ENCODE measurements around the gene DCTN2.

Gene DCTN2

DNA sequence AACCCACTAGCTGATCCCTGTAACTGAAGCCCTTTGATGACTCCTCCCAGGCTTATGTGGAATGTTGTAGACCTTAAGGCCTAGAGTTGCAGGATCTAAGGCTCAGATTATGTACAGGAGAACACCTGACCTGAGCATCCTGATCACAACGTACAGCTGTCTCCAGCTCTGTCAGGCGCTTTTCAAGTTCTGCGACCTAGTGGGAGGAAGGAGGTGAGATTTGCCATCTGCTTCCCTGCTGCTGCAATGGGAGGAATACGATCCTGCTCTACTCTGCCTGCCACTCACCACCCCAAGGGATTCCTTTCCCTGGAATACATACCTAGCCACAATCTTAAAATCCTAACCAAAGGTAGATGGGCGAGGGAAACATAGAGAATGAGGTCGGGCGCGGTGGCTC, 13.9 kb downstream of the DCTN2 start:
- no peak overlapping the region for H3K9ac ChIP-seq (ENCODE audit: low read length)
- peaks cover 84% of the 10 kb centered on the region for H3K36me3 ChIP-seq (ENCODE audit: control insufficient read depth, insufficient read depth, low read length, severe bottlenecking)
- H3K9me3 ChIP-seq (ENCODE audit: control insufficient read depth, low read length): no peaks in the 10 kb centered on the region
- DNase-seq (ENCODE audit: low read depth): no peak
- no peaks in the 10 kb centered on the region for H3K4me1 ChIP-seq (ENCODE audit: control insufficient read depth, insufficient read depth, low read length)
- H3K27me3 ChIP-seq (replicated peaks; ENCODE audit: control insufficient read depth, insufficient read depth, low read length): no peaks in the 10 kb centered on the region
- H3K4me3 ChIP-seq (ENCODE audit: low read length): no peak overlapping the region

DNA sequence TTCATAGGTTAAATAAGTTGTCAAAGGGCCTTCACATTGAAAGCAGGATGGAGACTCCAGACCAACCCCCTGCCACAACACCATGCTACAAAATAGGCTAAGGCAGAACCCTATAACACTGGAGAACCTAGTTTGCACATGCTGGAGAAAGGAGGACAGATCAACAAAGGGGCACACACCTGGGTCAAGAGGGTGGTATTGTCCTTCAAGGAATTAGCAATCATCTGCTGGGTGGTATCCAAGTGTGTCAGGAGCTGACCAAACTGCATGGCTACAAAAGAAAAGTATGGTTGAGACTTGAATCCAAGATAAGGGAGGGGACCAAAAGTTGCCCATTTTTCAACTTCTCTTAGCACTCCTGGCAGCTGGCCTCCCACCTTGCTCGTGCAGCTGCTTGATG, 15.2 kb downstream of the DCTN2 start:
- H3K9me3 ChIP-seq (ENCODE audit: control insufficient read depth, low read length): no peaks in the 10 kb centered on the region
- no peak overlapping the region for H3K4me3 ChIP-seq (ENCODE audit: low read length)
- no peaks in the 10 kb centered on the region for H3K27me3 ChIP-seq (replicated peaks; ENCODE audit: control insufficient read depth, insufficient read depth, low read length)
- peaks cover 90% of the 10 kb centered on the region for H3K36me3 ChIP-seq (ENCODE audit: control insufficient read depth, insufficient read depth, low read length, severe bottlenecking)
- DNase-seq (ENCODE audit: low read depth): no peak
- H3K9ac ChIP-seq (ENCODE audit: low read length): no peak overlapping the region
- H3K4me1 ChIP-seq (ENCODE audit: control insufficient read depth, insufficient read depth, low read length): peaks cover 3% of the 10 kb centered on the region

DNA sequence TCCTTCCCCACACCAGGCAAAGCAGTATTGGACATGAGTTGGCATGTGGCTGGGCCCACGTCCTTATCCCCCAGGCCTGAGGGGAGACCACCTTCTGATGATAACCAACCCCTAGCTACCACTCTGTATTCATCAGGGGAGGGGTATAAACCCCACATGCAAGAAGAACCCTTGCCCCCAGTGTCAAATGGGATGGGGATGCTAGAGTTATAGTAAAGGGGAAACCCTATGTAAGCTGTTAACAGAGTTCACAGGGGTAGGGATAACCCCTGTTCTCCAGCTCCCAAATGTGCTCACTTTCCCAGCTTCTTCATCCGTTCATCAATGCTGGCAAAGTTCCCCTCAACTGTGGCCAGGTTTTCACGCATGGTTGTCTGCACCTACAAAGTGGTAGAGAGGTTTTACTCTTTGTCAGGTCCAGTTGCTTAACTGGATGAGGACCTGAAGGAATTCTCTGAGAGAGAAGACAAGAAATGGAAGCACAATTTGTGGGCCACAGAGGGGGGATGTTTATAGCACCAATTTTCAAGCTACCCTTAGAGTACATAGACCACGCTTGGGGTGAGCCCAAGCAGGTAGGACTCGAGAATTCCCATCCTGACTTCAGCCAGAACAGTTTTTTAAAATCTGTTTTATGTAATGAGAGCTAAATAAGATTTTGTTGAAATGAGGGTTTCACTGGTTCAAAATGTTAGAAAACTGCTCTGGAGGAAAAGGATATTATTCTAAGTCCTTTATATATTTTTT, 16.4 kb downstream of the DCTN2 start:
- H3K4me3 ChIP-seq (ENCODE audit: low read length): no peak overlapping the region
- H3K27me3 ChIP-seq (replicated peaks; ENCODE audit: control insufficient read depth, insufficient read depth, low read length): no peaks in the 10 kb centered on the region
- no peak for DNase-seq (ENCODE audit: low read depth)
- H3K9ac ChIP-seq (ENCODE audit: low read length): no peak overlapping the region
- no peaks in the 10 kb centered on the region for H3K9me3 ChIP-seq (ENCODE audit: control insufficient read depth, low read length)
- H3K4me1 ChIP-seq (ENCODE audit: control insufficient read depth, insufficient read depth, low read length): peaks cover 13% of the 10 kb centered on the region
- peaks cover 95% of the 10 kb centered on the region for H3K36me3 ChIP-seq (ENCODE audit: control insufficient read depth, insufficient read depth, low read length, severe bottlenecking)

DNA sequence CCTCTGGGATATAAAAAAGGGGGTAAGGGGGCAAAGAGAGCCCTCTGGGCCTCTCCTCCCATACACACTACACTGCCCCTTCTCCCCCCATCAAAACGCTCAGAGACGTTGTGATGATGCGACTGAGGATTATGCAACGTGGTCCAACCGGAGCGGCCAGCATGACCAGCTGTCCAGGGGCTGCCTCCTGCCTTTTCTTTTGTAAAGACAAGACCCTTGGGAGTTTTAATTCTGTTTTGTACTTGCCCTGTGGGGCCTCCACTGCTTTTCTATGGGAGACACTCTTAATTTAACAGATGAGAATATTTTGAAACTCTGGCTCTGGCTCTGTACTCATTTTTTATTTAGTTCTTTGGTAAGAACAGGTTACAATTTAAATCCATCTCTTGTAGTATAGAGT, 17.2 kb downstream of the DCTN2 start:
- DNase-seq (ENCODE audit: low read depth): no peak
- H3K4me3 ChIP-seq (ENCODE audit: low read length): no peak overlapping the region
- H3K36me3 ChIP-seq (ENCODE audit: control insufficient read depth, insufficient read depth, low read length, severe bottlenecking): peaks cover 95% of the 10 kb centered on the region
- H3K27me3 ChIP-seq (replicated peaks; ENCODE audit: control insufficient read depth, insufficient read depth, low read length): no peaks in the 10 kb centered on the region
- H3K4me1 ChIP-seq (ENCODE audit: control insufficient read depth, insufficient read depth, low read length): peaks cover 17% of the 10 kb centered on the region
- no peaks in the 10 kb centered on the region for H3K9me3 ChIP-seq (ENCODE audit: control insufficient read depth, low read length)
- no peak overlapping the region for H3K9ac ChIP-seq (ENCODE audit: low read length)

DNA sequence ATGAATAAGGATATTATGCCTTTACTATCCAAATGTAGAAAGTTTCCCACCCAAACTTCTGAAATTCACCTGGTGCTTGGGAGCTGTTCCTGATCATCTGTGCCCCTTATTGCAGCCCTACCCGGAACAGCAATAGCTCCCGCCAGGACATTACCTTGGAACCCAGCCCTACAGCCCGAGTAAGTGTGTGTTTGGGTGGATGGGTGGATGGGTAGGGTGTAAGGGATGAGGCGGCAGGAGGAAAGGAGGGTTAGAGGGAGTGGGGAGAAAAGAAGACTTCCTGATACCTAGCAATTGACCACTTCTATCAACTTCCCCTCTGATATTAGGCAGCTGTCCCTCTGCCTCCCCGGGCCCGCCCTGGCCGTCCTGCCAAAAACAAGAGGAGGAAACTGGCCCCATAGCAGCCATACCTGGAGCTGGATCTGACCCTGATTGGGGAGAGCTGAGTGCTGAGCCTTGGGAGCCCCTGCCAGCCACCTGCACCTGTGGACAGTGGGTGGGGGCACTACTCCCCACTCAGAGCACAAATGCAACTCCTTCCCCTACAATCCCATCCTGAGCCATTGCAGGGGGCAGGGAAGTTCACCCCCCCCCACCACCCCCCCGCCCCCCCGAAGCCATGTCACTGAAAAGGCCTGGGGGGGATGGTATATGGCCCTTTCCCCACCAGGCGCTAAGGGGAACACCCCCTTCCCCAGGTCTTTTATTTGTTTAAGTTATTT, 18.0 kb downstream of the DCTN2 start:
- Histone ChIP-seq H3K36me3 (ENCODE audit: control insufficient read depth, insufficient read depth, low read length, severe bottlenecking) (peaks cover 94% of the 10 kb centered on the region), H3K9ac (ENCODE audit: low read length) (no peak overlapping the region), H3K9me3 (ENCODE audit: control insufficient read depth, low read length) (no peaks in the 10 kb centered on the region), H3K27me3 (replicated peaks; ENCODE audit: control insufficient read depth, insufficient read depth, low read length) (no peaks in the 10 kb centered on the region), H3K4me1 (ENCODE audit: control insufficient read depth, insufficient read depth, low read length) (peaks cover 25% of the 10 kb centered on the region), H3K4me3 (ENCODE audit: low read length) (no peak overlapping the region)
- no peak for DNase-seq (ENCODE audit: low read depth)

DNA sequence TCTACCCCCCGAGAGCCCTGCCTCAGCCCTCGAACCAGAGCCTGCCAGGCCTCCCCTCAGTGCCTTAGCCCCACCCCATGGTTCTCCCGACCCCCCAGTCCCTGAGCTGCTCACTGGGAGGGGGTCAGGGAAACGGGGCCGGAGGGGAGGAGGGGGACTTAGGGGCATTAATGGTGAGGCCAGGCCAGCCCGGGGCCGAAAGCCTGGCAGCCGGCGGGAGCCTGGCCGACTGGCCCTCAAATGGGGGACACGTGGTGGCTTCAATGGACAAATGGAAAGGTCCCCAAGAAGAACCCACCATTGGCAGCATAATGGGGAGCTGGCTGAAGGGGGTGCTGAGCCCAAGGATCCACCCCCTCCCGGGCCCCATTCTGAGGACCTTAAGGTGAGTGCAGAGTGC, 18.8 kb downstream of the DCTN2 start:
- Histone ChIP-seq H3K27me3 (replicated peaks; ENCODE audit: control insufficient read depth, insufficient read depth, low read length) (no peaks in the 10 kb centered on the region), H3K4me1 (ENCODE audit: control insufficient read depth, insufficient read depth, low read length) (peaks cover 32% of the 10 kb centered on the region), H3K36me3 (ENCODE audit: control insufficient read depth, insufficient read depth, low read length, severe bottlenecking) (peaks cover 88% of the 10 kb centered on the region), H3K9me3 (ENCODE audit: control insufficient read depth, low read length) (no peaks in the 10 kb centered on the region), H3K4me3 (ENCODE audit: low read length) (no peak overlapping the region), H3K9ac (ENCODE audit: low read length) (no peak overlapping the region)
- DNase-seq (ENCODE audit: low read depth): no peak

DNA sequence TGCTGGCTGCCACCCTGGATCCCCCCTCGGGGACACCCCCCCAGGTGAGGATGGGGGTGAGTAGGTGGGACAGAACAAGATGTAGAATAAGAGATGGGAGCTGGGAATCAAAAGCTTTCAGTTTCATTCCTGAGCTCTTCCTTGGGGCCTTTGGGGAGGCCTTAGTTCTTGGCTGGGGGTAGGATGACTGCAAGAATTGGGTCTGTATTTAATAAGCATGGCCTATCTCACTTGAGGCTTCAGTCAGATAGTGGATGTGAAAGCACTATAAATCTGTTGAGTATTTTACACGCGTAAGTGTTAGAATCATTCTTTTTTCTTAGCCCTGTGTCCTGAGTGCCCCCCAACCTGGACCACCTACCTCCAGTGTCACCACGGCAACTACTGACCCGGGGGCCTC, 19.8 kb downstream of the DCTN2 start:
- Histone ChIP-seq H3K4me3 (ENCODE audit: low read length) (no peak overlapping the region), H3K4me1 (ENCODE audit: control insufficient read depth, insufficient read depth, low read length) (peaks cover 34% of the 10 kb centered on the region), H3K9ac (ENCODE audit: low read length) (peak overlapping the region; percentile 30), H3K9me3 (ENCODE audit: control insufficient read depth, low read length) (no peaks in the 10 kb centered on the region), H3K27me3 (replicated peaks; ENCODE audit: control insufficient read depth, insufficient read depth, low read length) (no peaks in the 10 kb centered on the region), H3K36me3 (ENCODE audit: control insufficient read depth, insufficient read depth, low read length, severe bottlenecking) (peaks cover 78% of the 10 kb centered on the region)
- no peak for DNase-seq (ENCODE audit: low read depth)

DNA sequence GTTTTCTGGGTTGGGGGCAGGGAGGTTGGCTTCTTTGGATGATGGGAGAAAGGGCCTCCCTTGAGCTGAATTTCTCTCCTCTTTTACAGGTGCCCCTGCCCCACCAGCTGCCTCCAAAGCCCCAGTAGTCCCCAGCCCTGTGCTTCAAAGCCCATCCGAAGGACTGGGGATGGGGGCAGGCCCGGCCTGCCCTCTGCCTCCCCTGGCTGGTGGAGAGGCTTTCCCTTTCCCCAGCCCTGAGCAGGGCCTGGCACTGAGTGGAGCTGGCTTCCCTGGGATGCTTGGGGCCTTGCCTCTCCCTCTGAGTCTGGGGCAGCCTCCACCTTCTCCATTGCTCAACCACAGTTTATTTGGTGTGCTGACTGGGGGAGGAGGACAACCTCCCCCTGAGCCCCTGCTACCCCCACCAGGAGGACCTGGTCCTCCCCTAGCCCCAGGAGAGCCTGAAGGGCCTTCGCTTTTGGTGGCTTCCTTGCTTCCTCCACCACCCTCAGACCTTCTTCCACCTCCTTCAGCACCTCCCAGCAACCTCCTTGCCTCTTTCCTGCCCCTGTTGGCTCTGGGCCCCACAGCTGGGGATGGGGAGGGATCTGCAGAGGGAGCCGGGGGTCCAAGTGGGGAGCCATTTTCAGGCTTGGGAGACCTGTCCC, 20.4 kb downstream of the DCTN2 start:
- no peaks in the 10 kb centered on the region for H3K27me3 ChIP-seq (replicated peaks; ENCODE audit: control insufficient read depth, insufficient read depth, low read length)
- peaks cover 72% of the 10 kb centered on the region for H3K36me3 ChIP-seq (ENCODE audit: control insufficient read depth, insufficient read depth, low read length, severe bottlenecking)
- no peak overlapping the region for H3K4me3 ChIP-seq (ENCODE audit: low read length)
- H3K4me1 ChIP-seq (ENCODE audit: control insufficient read depth, insufficient read depth, low read length): peaks cover 39% of the 10 kb centered on the region
- H3K9me3 ChIP-seq (ENCODE audit: control insufficient read depth, low read length): no peaks in the 10 kb centered on the region
- no peak for DNase-seq (ENCODE audit: low read depth)
- H3K9ac ChIP-seq (ENCODE audit: low read length): peak overlapping the region; percentile 44

DNA sequence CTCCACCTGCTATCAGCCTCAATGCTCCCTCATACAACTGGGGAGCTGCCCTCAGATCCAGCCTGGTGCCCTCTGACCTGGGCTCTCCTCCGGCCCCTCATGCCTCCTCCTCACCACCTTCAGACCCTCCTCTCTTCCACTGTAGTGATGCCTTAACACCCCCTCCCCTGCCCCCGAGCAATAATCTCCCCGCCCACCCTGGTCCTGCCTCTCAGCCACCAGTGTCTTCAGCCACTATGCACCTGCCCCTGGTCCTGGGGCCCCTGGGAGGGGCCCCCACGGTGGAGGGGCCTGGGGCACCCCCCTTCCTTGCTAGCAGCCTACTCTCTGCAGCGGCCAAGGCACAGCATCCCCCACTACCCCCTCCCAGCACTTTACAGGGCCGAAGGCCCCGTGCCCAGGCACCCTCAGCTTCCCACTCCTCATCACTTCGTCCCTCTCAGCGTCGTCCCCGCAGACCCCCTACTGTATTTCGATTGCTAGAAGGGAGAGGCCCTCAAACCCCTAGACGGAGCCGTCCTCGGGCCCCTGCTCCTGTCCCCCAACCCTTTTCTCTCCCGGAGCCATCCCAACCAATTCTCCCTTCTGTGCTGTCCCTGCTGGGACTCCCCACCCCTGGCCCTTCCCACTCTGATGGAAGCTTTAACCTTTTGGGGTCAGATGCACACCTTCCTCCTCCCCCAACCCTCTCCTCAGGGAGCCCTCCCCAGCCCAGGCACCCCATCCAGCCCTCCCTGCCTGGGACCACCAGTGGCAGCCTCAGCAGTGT, 21.2 kb downstream of the DCTN2 start:
- Histone ChIP-seq H3K9ac (ENCODE audit: low read length) (peak overlapping the region; percentile 44), H3K36me3 (ENCODE audit: control insufficient read depth, insufficient read depth, low read length, severe bottlenecking) (peaks cover 64% of the 10 kb centered on the region), H3K4me3 (ENCODE audit: low read length) (no peak overlapping the region), H3K27me3 (replicated peaks; ENCODE audit: control insufficient read depth, insufficient read depth, low read length) (no peaks in the 10 kb centered on the region), H3K4me1 (ENCODE audit: control insufficient read depth, insufficient read depth, low read length) (peaks cover 48% of the 10 kb centered on the region), H3K9me3 (ENCODE audit: control insufficient read depth, low read length) (no peaks in the 10 kb centered on the region)
- no peak for DNase-seq (ENCODE audit: low read depth)

DNA sequence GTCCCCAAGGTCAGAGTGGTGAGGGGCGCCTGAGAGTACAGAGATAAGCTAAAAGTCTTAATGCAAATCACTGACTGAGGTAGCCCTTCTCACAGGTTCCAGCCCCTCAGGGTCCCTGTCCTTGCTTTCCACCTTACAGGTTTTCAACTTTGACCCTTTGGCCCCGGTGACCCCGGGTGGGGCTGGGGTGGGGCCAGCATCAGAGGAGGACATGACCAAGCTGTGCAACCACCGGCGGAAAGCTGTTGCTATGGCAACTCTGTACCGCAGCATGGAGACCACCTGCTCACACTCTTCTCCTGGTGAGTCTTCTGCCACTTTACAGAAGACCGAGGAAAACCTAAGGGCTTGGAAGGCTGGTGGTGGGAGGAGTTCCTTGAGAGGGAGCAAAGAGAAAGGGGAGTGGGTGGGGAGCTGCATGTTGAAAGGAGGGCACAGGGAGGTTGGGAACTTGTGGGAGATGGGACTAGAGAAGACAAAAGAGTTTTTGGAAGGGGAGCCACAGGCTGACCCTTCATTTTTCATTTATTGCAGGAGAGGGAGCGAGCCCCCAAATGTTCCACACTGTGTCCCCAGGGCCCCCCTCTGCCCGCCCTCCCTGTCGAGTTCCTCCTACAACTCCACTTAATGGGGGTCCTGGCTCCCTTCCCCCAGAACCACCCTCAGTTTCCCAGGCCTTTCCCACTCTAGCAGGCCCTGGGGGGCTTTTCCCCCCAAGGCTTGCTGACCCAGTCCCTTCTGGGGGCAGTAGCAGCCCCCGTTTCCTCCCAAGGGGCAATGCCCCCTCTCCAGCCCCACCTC, 22.0 kb downstream of the DCTN2 start:
- Histone ChIP-seq H3K4me3 (ENCODE audit: low read length) (peak overlapping the region; percentile 96), H3K27me3 (replicated peaks; ENCODE audit: control insufficient read depth, insufficient read depth, low read length) (no peaks in the 10 kb centered on the region), H3K9ac (ENCODE audit: low read length) (peak overlapping the region; percentile 97), H3K9me3 (ENCODE audit: control insufficient read depth, low read length) (no peaks in the 10 kb centered on the region), H3K36me3 (ENCODE audit: control insufficient read depth, insufficient read depth, low read length, severe bottlenecking) (peaks cover 56% of the 10 kb centered on the region), H3K4me1 (ENCODE audit: control insufficient read depth, insufficient read depth, low read length) (peaks cover 48% of the 10 kb centered on the region)
- DNase-seq (ENCODE audit: low read depth): no peak

Data from adipocyte (in vitro differentiated cells).